ENCODE measurements around the gene GDPGP1. TPM values are rescaled to one million over a fixed set of nuclear protein-coding genes. Genes with fewer than 3 reads are reported as not detected.

GDPGP1 gene
- polyA plus RNA-seq, 1 donor from 2014 or later: 4.3 TPM

- H3K27ac ChIP-seq (ENCODE audit: low read length): no peak overlapping the region
- TF ChIP-seq POLR2AphosphoS5 (IDR thresholded peaks at IDR 0.05): no peak
- TF ChIP-seq CTCF (IDR thresholded peaks at IDR 0.05; ENCODE audit: poor library complexity, severe bottlenecking): peak; percentile 58
- peak; percentile 61 for TF ChIP-seq RAD21 (conservative IDR thresholded peaks at IDR 0.05)
- peak; percentile 42 for TF ChIP-seq SMC3 (conservative IDR thresholded peaks at IDR 0.05; ENCODE audit: poor library complexity)
- no peak overlapping the region for H3K4me2 ChIP-seq (ENCODE audit: low read length)
- no peaks in the 10 kb centered on the region for H4K20me1 ChIP-seq (ENCODE audit: insufficient read depth)
- no peak overlapping the region for H2AFZ ChIP-seq (ENCODE audit: low read depth, low read length)
- H3K27me3 ChIP-seq (ENCODE audit: insufficient read depth, low read depth, low read length): no peaks in the 10 kb centered on the region
- no peaks in the 10 kb centered on the region for H3K36me3 ChIP-seq (ENCODE audit: insufficient read depth, low read length)
- no peaks in the 10 kb centered on the region for H3K9me2 ChIP-seq (ENCODE audit: insufficient read depth, low read length)
- H3K9me3 ChIP-seq (ENCODE audit: low read length): no peaks in the 10 kb centered on the region
- H3K79me2 ChIP-seq (replicated peaks; ENCODE audit: insufficient read depth, low read length): no peaks in the 10 kb centered on the region
- no peak overlapping the region for H3K9ac ChIP-seq (ENCODE audit: low read length)
- no peaks in the 10 kb centered on the region for H3F3A ChIP-seq (ENCODE audit: insufficient read depth, low read length, poor library complexity, severe bottlenecking)
- H3K4me3 ChIP-seq (ENCODE audit: low read length): no peak overlapping the region
Measured at GRCh38 chr15:90286678-90287077, 52.7 kb downstream of the GDPGP1 start.

DNA sequence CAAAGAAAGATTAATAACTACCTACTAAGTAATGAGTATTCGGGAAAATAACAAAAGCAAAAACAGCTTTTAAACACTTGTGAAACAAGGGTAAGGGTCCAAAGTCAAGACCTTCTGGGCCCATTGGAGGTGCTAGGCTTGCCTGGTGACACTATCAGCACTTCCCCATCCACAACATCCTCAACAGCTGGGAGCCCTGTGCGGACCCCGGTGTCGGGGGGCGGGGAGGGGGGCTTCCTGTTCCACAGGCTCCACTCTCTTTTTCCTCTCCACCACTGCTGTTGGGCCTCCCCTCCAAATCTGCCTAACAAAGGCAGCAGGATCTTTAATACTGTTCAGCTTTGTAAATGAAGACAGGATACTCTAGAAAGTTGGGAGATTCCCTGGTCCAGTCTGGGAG, 53.1 kb downstream of the GDPGP1 start:
- Histone ChIP-seq H3K4me2 (ENCODE audit: low read length) (no peak overlapping the region), H3K9me2 (ENCODE audit: insufficient read depth, low read length) (no peaks in the 10 kb centered on the region), H3K36me3 (ENCODE audit: insufficient read depth, low read length) (no peaks in the 10 kb centered on the region), H3K4me3 (ENCODE audit: low read length) (no peak overlapping the region), H3K27ac (ENCODE audit: low read length) (no peak overlapping the region), H2AFZ (ENCODE audit: low read depth, low read length) (no peak overlapping the region), H3K9me3 (ENCODE audit: low read length) (no peaks in the 10 kb centered on the region), H3F3A (ENCODE audit: insufficient read depth, low read length, poor library complexity, severe bottlenecking) (no peaks in the 10 kb centered on the region), H3K9ac (ENCODE audit: low read length) (no peak overlapping the region), H4K20me1 (ENCODE audit: insufficient read depth) (no peaks in the 10 kb centered on the region), H3K27me3 (ENCODE audit: insufficient read depth, low read depth, low read length) (no peaks in the 10 kb centered on the region), H3K79me2 (replicated peaks; ENCODE audit: insufficient read depth, low read length) (no peaks in the 10 kb centered on the region)
- TF ChIP-seq TAF1 (IDR thresholded peaks at IDR 0.05; ENCODE audit: low read depth) (no peak), CTCF (IDR thresholded peaks at IDR 0.05; ENCODE audit: poor library complexity, severe bottlenecking) (no peak), EP300 (conservative IDR thresholded peaks at IDR 0.05; ENCODE audit: poor library complexity, severe bottlenecking) (no peak), EZH2 (IDR thresholded peaks at IDR 0.05; ENCODE audit: borderline replicate concordance, insufficient read depth, low read length, poor library complexity, severe bottlenecking) (no peak), MXI1 (conservative IDR thresholded peaks at IDR 0.05; ENCODE audit: poor library complexity, severe bottlenecking) (no peak), POLR2AphosphoS5 (IDR thresholded peaks at IDR 0.05) (no peak)
- TF ChIP-seq, protein P1, sequence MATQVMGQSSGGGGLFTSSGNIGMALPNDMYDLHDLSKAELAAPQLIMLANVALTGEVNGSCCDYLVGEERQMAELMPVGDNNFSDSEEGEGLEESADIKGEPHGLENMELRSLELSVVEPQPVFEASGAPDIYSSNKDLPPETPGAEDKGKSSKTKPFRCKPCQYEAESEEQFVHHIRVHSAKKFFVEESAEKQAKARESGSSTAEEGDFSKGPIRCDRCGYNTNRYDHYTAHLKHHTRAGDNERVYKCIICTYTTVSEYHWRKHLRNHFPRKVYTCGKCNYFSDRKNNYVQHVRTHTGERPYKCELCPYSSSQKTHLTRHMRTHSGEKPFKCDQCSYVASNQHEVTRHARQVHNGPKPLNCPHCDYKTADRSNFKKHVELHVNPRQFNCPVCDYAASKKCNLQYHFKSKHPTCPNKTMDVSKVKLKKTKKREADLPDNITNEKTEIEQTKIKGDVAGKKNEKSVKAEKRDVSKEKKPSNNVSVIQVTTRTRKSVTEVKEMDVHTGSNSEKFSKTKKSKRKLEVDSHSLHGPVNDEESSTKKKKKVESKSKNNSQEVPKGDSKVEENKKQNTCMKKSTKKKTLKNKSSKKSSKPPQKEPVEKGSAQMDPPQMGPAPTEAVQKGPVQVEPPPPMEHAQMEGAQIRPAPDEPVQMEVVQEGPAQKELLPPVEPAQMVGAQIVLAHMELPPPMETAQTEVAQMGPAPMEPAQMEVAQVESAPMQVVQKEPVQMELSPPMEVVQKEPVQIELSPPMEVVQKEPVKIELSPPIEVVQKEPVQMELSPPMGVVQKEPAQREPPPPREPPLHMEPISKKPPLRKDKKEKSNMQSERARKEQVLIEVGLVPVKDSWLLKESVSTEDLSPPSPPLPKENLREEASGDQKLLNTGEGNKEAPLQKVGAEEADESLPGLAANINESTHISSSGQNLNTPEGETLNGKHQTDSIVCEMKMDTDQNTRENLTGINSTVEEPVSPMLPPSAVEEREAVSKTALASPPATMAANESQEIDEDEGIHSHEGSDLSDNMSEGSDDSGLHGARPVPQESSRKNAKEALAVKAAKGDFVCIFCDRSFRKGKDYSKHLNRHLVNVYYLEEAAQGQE (IDR thresholded peaks at IDR 0.05; ENCODE audit: borderline replicate concordance): no peak

Measured in neural cell (in vitro differentiated cells).